ENCODE measurements around the gene EFR3B. TPM values are rescaled to one million over a fixed set of nuclear protein-coding genes. Genes with fewer than 3 reads are reported as not detected.
A peak's percentile ranks its signal among the peaks of the same experiment; 100 is the strongest.

The EFR3B gene
- total and polyA plus RNA-seq, 2 of the 4 experiments (the other 2 are of a cell fraction): 0.38 to 0.90 TPM

GRCh38 chr2:25103287-25103871 lies 61.5 kb downstream of the EFR3B start:
- BruUV-seq (replicated peaks): no TSS peak
- TF ChIP-seq MXI1 (IDR thresholded peaks at IDR 0.05; ENCODE audit: borderline replicate concordance, low read depth, low read length): no peak
- TF ChIP-seq, protein P1, sequence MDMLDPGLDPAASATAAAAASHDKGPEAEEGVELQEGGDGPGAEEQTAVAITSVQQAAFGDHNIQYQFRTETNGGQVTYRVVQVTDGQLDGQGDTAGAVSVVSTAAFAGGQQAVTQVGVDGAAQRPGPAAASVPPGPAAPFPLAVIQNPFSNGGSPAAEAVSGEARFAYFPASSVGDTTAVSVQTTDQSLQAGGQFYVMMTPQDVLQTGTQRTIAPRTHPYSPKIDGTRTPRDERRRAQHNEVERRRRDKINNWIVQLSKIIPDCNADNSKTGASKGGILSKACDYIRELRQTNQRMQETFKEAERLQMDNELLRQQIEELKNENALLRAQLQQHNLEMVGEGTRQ (IDR thresholded peaks at IDR 0.05; ENCODE audit: low read depth, low read length): no peak
- no peak for TF ChIP-seq CHD1 (IDR thresholded peaks at IDR 0.05; ENCODE audit: low read depth, low read length)
- no peak for TF ChIP-seq POLR2A (IDR thresholded peaks at IDR 0.05; ENCODE audit: low read depth, low read length)
- TF ChIP-seq RFX5 (IDR thresholded peaks at IDR 0.05; ENCODE audit: low read depth, low read length): no peak
- TF ChIP-seq ELK1 (IDR thresholded peaks at IDR 0.05; ENCODE audit: borderline replicate concordance, low read depth, low read length): no peak
- peak; percentile 54; the same call in 1 of the 2 replicates for TF ChIP-seq FOS (IDR thresholded peaks at IDR 0.05; ENCODE audit: low read depth, low read length)
- no peak for TF ChIP-seq RCOR1 (IDR thresholded peaks at IDR 0.05; ENCODE audit: insufficient replicate concordance, low read length)
- no peak for TF ChIP-seq BHLHE40 (IDR thresholded peaks at IDR 0.05; ENCODE audit: low read depth, low read length)
- no peak for TF ChIP-seq NFE2L2 (IDR thresholded peaks at IDR 0.05; ENCODE audit: low read depth, low read length)
- TF ChIP-seq MAZ (IDR thresholded peaks at IDR 0.05; ENCODE audit: borderline replicate concordance, low read depth, low read length): peak; percentile 50; the same call in 1 of the 2 replicates
- no peak for TF ChIP-seq MAFK (IDR thresholded peaks at IDR 0.05; ENCODE audit: low read depth, low read length)
- TF ChIP-seq, protein P2, sequence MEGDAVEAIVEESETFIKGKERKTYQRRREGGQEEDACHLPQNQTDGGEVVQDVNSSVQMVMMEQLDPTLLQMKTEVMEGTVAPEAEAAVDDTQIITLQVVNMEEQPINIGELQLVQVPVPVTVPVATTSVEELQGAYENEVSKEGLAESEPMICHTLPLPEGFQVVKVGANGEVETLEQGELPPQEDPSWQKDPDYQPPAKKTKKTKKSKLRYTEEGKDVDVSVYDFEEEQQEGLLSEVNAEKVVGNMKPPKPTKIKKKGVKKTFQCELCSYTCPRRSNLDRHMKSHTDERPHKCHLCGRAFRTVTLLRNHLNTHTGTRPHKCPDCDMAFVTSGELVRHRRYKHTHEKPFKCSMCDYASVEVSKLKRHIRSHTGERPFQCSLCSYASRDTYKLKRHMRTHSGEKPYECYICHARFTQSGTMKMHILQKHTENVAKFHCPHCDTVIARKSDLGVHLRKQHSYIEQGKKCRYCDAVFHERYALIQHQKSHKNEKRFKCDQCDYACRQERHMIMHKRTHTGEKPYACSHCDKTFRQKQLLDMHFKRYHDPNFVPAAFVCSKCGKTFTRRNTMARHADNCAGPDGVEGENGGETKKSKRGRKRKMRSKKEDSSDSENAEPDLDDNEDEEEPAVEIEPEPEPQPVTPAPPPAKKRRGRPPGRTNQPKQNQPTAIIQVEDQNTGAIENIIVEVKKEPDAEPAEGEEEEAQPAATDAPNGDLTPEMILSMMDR (conservative IDR thresholded peaks at IDR 0.05; ENCODE audit: low read depth, low read length): no peak
- TF ChIP-seq RAD21 (IDR thresholded peaks at IDR 0.05; ENCODE audit: low read length): no peak
- H4K91ac ChIP-seq (ENCODE audit: insufficient read depth, low read depth, low read length): no peak overlapping the region
- H2AK9ac ChIP-seq (replicated peaks; ENCODE audit: low read depth, low read length, poor library complexity): peak overlapping the region; percentile 51
- peak overlapping the region; percentile 71 for H2AFZ ChIP-seq (replicated peaks; ENCODE audit: low read length, poor library complexity)
- H4K20me1 ChIP-seq (ENCODE audit: insufficient read depth, low read length): no peaks in the 10 kb centered on the region
- peaks cover 6% of the 10 kb centered on the region for H3K4me1 ChIP-seq (ENCODE audit: control insufficient read depth, insufficient read depth, low read length)
- no peak overlapping the region for H3K23ac ChIP-seq (ENCODE audit: low read depth, low read length)
- H2BK5ac ChIP-seq (ENCODE audit: low read depth, low read length, poor library complexity, severe bottlenecking): no peak overlapping the region
- ChIA-PET POLR2A (ENCODE audit: unreplicated experiment) (no interaction called here), CTCF (no interaction called here)
- no peaks in the 10 kb centered on the region for H3K79me1 ChIP-seq (ENCODE audit: low read depth in 1 of 2, low read length in 2 of 2)
- no peaks in the 10 kb centered on the region for H3K36me3 ChIP-seq (ENCODE audit: control insufficient read depth, insufficient read depth, low read length)
- WGBS, 2 experiments (ENCODE audit: extremely low coverage in 2 of 2, insufficient read length in 1 of 2): 49% methylated on average over 5 of the region's 16 CpGs; no CpG with 5 or more reads in 1 of the 2 experiments
- in situ Hi-C loops (cut with MboI; ENCODE audit: low sequenced_read_pairs): no loop called here
- DNase-seq (peak; percentile 94), ATAC-seq (ENCODE audit: low read depth) (peak; percentile 94)
- H3K27ac ChIP-seq (ENCODE audit: insufficient read depth, low read length): no peak overlapping the region
- no peak overlapping the region for H3K9ac ChIP-seq (ENCODE audit: low read depth, low read length)
- H2BK15ac ChIP-seq (ENCODE audit: low read depth, low read length): no peak overlapping the region
- no peak overlapping the region for H3K56ac ChIP-seq (ENCODE audit: extremely low read depth, insufficient read depth, low read length)
- no peak overlapping the region for H3K14ac ChIP-seq (replicated peaks; ENCODE audit: low read depth, low read length)
- H2BK20ac ChIP-seq (ENCODE audit: low read depth, low read length): no peak overlapping the region
- H2BK120ac ChIP-seq (ENCODE audit: low read depth, low read length): no peak overlapping the region
- no peak overlapping the region for H3K4me3 ChIP-seq (ENCODE audit: insufficient read depth, low read depth, low read length)
- peaks cover 7% of the 10 kb centered on the region for H3K9me1 ChIP-seq (ENCODE audit: insufficient read depth, low read length)
- H2AK5ac ChIP-seq (ENCODE audit: low read depth, low read length): no peak overlapping the region
- no peaks in the 10 kb centered on the region for H3K9me3 ChIP-seq (ENCODE audit: control insufficient read depth, insufficient read depth, low read length)
- intact Hi-C loops (cut with micrococcal nuclease): no loop called here
- no peak overlapping the region for H4K5ac ChIP-seq (ENCODE audit: low read depth, low read length)
- H4K8ac ChIP-seq (ENCODE audit: low read depth in 2 of 2, low read length in 2 of 2): no peak overlapping the region
- no peak overlapping the region for H3K18ac ChIP-seq (ENCODE audit: low read depth, low read length)
- no peak overlapping the region for H3K4me2 ChIP-seq (ENCODE audit: low read depth, low read length)
- no peaks in the 10 kb centered on the region for H3K27me3 ChIP-seq (ENCODE audit: control insufficient read depth, insufficient read depth, low read length)
- dilution Hi-C loops (cut with HindIII; ENCODE audit: low sequenced_read_pairs, unreplicated experiment): no loop called here
- H3K4ac ChIP-seq (ENCODE audit: low read depth, low read length): no peak overlapping the region

All from IMR-90 (cell line).